Gastroesophageal sphincter (tissue), 3 donors: Measurements from ENCODE around the gene ORC2.

Source experiments
- POLR2A ChIP-seq, 2 donors: fragments of 450-650 bp; IDR thresholded peaks; one replicate each; pipeline ENCODE4 v1.6.1; 2017; ENCODE audit warnings: antibody characterized with exemption in 2 of 2, mild to moderate bottlenecking in 2 of 2, moderate library complexity in 1 of 2
- POLR2AphosphoS5 ChIP-seq: sonication (generic); formaldehyde crosslinking; IDR thresholded peaks from one replicate; pipeline ENCODE4 v1.6.1; 2017; ENCODE audit warnings: antibody characterized with exemption
- TF ChIP-seq, protein P1 (sequence below), 4 experiments: fragments of 200-600 bp in 2 of 4; fragments of 450-650 bp in 2 of 4; sonication (generic) in 1 of 4; IDR thresholded peaks; one replicate each; pipeline ENCODE4 v1.5.1; 2017 to 2019; ENCODE audit warnings: antibody characterized with exemption in 4 of 4, mild to moderate bottlenecking in 2 of 4, moderate library complexity in 2 of 4

DNA sequence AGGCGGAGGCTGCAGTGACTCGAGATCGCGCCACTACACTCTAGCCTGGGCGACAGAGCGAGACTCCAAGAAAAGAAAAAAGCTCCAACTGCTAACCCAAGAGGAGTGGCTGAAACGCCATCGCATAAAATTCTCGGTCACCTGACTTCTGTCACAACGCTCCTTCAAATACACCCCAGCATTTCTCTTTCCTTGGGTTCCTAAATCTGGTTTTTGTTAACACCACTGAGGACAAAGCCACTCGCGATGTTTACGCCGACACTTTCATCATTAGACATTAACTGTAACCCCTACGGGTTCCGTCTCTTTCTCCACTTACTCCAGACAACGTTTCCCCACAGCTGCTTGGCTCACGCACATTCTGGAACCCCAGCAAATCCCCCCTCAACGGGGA is 99.7 kb downstream of the ORC2 start:
- TF ChIP-seq, protein P1, sequence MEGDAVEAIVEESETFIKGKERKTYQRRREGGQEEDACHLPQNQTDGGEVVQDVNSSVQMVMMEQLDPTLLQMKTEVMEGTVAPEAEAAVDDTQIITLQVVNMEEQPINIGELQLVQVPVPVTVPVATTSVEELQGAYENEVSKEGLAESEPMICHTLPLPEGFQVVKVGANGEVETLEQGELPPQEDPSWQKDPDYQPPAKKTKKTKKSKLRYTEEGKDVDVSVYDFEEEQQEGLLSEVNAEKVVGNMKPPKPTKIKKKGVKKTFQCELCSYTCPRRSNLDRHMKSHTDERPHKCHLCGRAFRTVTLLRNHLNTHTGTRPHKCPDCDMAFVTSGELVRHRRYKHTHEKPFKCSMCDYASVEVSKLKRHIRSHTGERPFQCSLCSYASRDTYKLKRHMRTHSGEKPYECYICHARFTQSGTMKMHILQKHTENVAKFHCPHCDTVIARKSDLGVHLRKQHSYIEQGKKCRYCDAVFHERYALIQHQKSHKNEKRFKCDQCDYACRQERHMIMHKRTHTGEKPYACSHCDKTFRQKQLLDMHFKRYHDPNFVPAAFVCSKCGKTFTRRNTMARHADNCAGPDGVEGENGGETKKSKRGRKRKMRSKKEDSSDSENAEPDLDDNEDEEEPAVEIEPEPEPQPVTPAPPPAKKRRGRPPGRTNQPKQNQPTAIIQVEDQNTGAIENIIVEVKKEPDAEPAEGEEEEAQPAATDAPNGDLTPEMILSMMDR (IDR thresholded peaks at IDR 0.05), result no peak
- TF ChIP-seq POLR2AphosphoS5, result no peak
- TF ChIP-seq POLR2A (IDR thresholded peaks at IDR 0.05), result no peak
